Measurements from ENCODE around the gene TMEM171. TPM values are rescaled to one million over a fixed set of nuclear protein-coding genes. Genes with fewer than 3 reads are reported as not detected.

The TMEM171 gene
- total RNA-seq, 4 donors from 2014 or later = 0.25 to 1.5 (median 1.3) TPM; not detected in 1

GRCh38 chr5:73095564-73096238 lies 24.7 kb upstream of the TMEM171 start:
- WGBS, 2 donors = 94 to 95% methylated on average over 6 of the region's 6 CpGs
- no peak for TF ChIP-seq POLR2A (IDR thresholded peaks at IDR 0.05)
- TF ChIP-seq CTCF (IDR thresholded peaks at IDR 0.05) = no peak
- no peak overlapping the region for H3K4me3 ChIP-seq (ENCODE audit: low read depth, poor library complexity, severe bottlenecking)
- no peak for DNase-seq (ENCODE audit: low spot score in 2 of 2)
- intact Hi-C loops (cut with DNase I; ENCODE audit: low total_unique reads) = no loop called here

- TF ChIP-seq POLR2A (IDR thresholded peaks at IDR 0.05) = no peak
- no peak for TF ChIP-seq CTCF (IDR thresholded peaks at IDR 0.05)
- intact Hi-C loops (cut with DNase I; ENCODE audit: low total_unique reads) = no loop called here
- no peak for DNase-seq (ENCODE audit: low spot score in 2 of 2)
- 85 to 98% methylated on average over 1 of the region's 1 CpG for WGBS, 2 donors
- H3K4me3 ChIP-seq (ENCODE audit: low read depth, poor library complexity, severe bottlenecking) = no peak overlapping the region
These were observed 24.2 kb upstream of the TMEM171 start for GRCh38 chr5:73096239-73096575.

- intact Hi-C loops (cut with DNase I; ENCODE audit: low total_unique reads) = no loop called here
- TF ChIP-seq POLR2A (IDR thresholded peaks at IDR 0.05) (no peak), CTCF (IDR thresholded peaks at IDR 0.05) (no peak)
- no peak overlapping the region for H3K4me3 ChIP-seq (ENCODE audit: low read depth, poor library complexity, severe bottlenecking)
- DNase-seq (ENCODE audit: low spot score in 2 of 2) = no peak
- 94 to 98% methylated on average over 2 of the region's 2 CpGs for WGBS, 2 donors
These were observed 22.6 kb upstream of the TMEM171 start for GRCh38 chr5:73097740-73098139.

GRCh38 chr5:73100109-73100508 lies 20.3 kb upstream of the TMEM171 start:
- 88 to 91% methylated on average over 4 of the region's 4 CpGs for WGBS, 2 donors
- DNase-seq (ENCODE audit: low spot score in 2 of 2) = no peak
- intact Hi-C loops (cut with DNase I; ENCODE audit: low total_unique reads) = no loop called here
- no peak for TF ChIP-seq POLR2A (IDR thresholded peaks at IDR 0.05)
- no peak for TF ChIP-seq CTCF (IDR thresholded peaks at IDR 0.05)
- no peak overlapping the region for H3K4me3 ChIP-seq (ENCODE audit: low read depth, poor library complexity, severe bottlenecking)

- no peak for TF ChIP-seq CTCF (IDR thresholded peaks at IDR 0.05)
- no peak for TF ChIP-seq POLR2A (IDR thresholded peaks at IDR 0.05)
- WGBS, 2 donors = 53 to 61% methylated on average over 4 of the region's 4 CpGs
- DNase-seq (ENCODE audit: low spot score in 2 of 2) = no peak
- H3K4me3 ChIP-seq (ENCODE audit: low read depth, poor library complexity, severe bottlenecking) = no peak overlapping the region
- intact Hi-C loops (cut with DNase I; ENCODE audit: low total_unique reads) = no loop called here
These were observed 16.5 kb upstream of the TMEM171 start for GRCh38 chr5:73103870-73104299.

GRCh38 chr5:73104326-73104725 lies 16.0 kb upstream of the TMEM171 start:
- intact Hi-C loops (cut with DNase I; ENCODE audit: low total_unique reads) = no loop called here
- 60 to 74% methylated on average over 1 of the region's 1 CpG for WGBS, 2 donors

More at GRCh38 chr5:73104326-73104725, 16.0 kb upstream of the TMEM171 start:
- DNase-seq (ENCODE audit: low spot score in 2 of 2) = no peak
- no peak overlapping the region for H3K4me3 ChIP-seq (ENCODE audit: low read depth, poor library complexity, severe bottlenecking)
- TF ChIP-seq CTCF (IDR thresholded peaks at IDR 0.05) (no peak), POLR2A (IDR thresholded peaks at IDR 0.05) (no peak)

All from lower leg skin (tissue), 4 donors.